Activated T-cell treated with anti-CD3 and anti-CD28 coated beads, Interleukin-2, amount 50 U/mL, for 4 hours (primary cell): Measurements from ENCODE around the gene SELENOW. TPM values are rescaled to one million over a fixed set of nuclear protein-coding genes. Genes with fewer than 3 reads are reported as not detected.

Source experiments
- ATAC-seq, 2 donors: fragments of 200-7000 bp; cut with Tn5 transposase; one replicate each; pipeline ENCODE4 v1.10.0; 2021
- DNase-seq: peaks from one replicate; pipeline ENCODE4 v3.0.0-alpha.2; 2020
- H3K27me3 Mint-ChIP-seq: one replicate; pipeline ENCODE4 v1.8.0; 2021; ENCODE audit warnings: low read depth, mixed read lengths
- H3K36me3 Mint-ChIP-seq: one replicate; pipeline ENCODE4 v1.8.0; 2022; ENCODE audit warnings: mixed read lengths; ENCODE audit not compliant: insufficient read depth
- H3K4me1 Mint-ChIP-seq: one replicate; pipeline ENCODE4 v1.8.0; 2021; ENCODE audit warnings: low read depth, mixed read lengths
- H3K4me3 Mint-ChIP-seq: one replicate; pipeline ENCODE4 v1.8.0; 2021; ENCODE audit warnings: mild to moderate bottlenecking, moderate library complexity, mixed read lengths
- H3K9me3 Mint-ChIP-seq: one replicate; pipeline ENCODE4 v1.8.0; 2021; ENCODE audit warnings: mixed read lengths
- total RNA-seq, 3 donors: library from RNA; stranded (reverse); gene quantifications; one replicate each; pipeline ENCODE4 v1.2.1, GENCODE V29; 2021

The SELENOW gene
- total RNA-seq, 3 donors from 2014 or later: 57.7 to 68.0 (median 62.5) TPM

- H3K36me3 Mint-ChIP-seq: peaks cover 48% of the 10 kb centered on the region
- ATAC-seq (peak in 1 of 2 donors; percentile 5), DNase-seq (no peak)
- no peak overlapping the region for H3K4me3 Mint-ChIP-seq
- H3K4me1 Mint-ChIP-seq: peaks cover 19% of the 10 kb centered on the region
- no peaks in the 10 kb centered on the region for H3K9me3 Mint-ChIP-seq
- H3K27me3 Mint-ChIP-seq: no peaks in the 10 kb centered on the region
Observed at GRCh38 chr19:47752440-47753211, 25.9 kb upstream of the SELENOW start.

- H3K36me3 Mint-ChIP-seq: peaks cover 47% of the 10 kb centered on the region
- ATAC-seq: peak in 1 of 2 donors; percentile 6
Observed at GRCh38 chr19:47754206-47755064, 24.1 kb upstream of the SELENOW start.

GRCh38 chr19:47755065-47755761, 23.3 kb upstream of the SELENOW start:
- ATAC-seq: no peak
- no peak overlapping the region for H3K4me3 Mint-ChIP-seq
- H3K36me3 Mint-ChIP-seq: peaks cover 45% of the 10 kb centered on the region
- H3K27me3 Mint-ChIP-seq: no peaks in the 10 kb centered on the region
- no peak for DNase-seq
- H3K4me1 Mint-ChIP-seq: peaks cover 2% of the 10 kb centered on the region
- H3K9me3 Mint-ChIP-seq: no peaks in the 10 kb centered on the region

More at GRCh38 chr19:47754206-47755064, 24.1 kb upstream of the SELENOW start:
- no peak for DNase-seq
- H3K27me3 Mint-ChIP-seq: no peaks in the 10 kb centered on the region
- no peak overlapping the region for H3K4me3 Mint-ChIP-seq
- peaks cover 4% of the 10 kb centered on the region for H3K4me1 Mint-ChIP-seq
- H3K9me3 Mint-ChIP-seq: no peaks in the 10 kb centered on the region

GRCh38 chr19:47755762-47756626, 22.5 kb upstream of the SELENOW start:
- Mint-ChIP-seq H3K4me1 (peaks cover 2% of the 10 kb centered on the region), H3K4me3 (no peak overlapping the region), H3K9me3 (no peaks in the 10 kb centered on the region), H3K27me3 (no peaks in the 10 kb centered on the region), H3K36me3 (peaks cover 42% of the 10 kb centered on the region)
- no peak for ATAC-seq
- no peak for DNase-seq

- ATAC-seq (no peak), DNase-seq (no peak)
- Mint-ChIP-seq H3K36me3 (peaks cover 42% of the 10 kb centered on the region), H3K4me1 (peaks cover 2% of the 10 kb centered on the region), H3K4me3 (no peak overlapping the region), H3K27me3 (no peaks in the 10 kb centered on the region), H3K9me3 (no peaks in the 10 kb centered on the region)
Observed at GRCh38 chr19:47756627-47756929, 21.9 kb upstream of the SELENOW start.

GRCh38 chr19:47756953-47757608, 21.4 kb upstream of the SELENOW start:
- H3K27me3 Mint-ChIP-seq: no peaks in the 10 kb centered on the region
- H3K36me3 Mint-ChIP-seq: peaks cover 41% of the 10 kb centered on the region
- peaks cover 2% of the 10 kb centered on the region for H3K4me1 Mint-ChIP-seq
- no peak overlapping the region for H3K4me3 Mint-ChIP-seq
- DNase-seq (no peak), ATAC-seq (no peak)
- no peaks in the 10 kb centered on the region for H3K9me3 Mint-ChIP-seq

GRCh38 chr19:47757617-47758442, 20.7 kb upstream of the SELENOW start:
- Mint-ChIP-seq H3K4me1 (no peaks in the 10 kb centered on the region), H3K27me3 (no peaks in the 10 kb centered on the region), H3K36me3 (peaks cover 36% of the 10 kb centered on the region), H3K4me3 (no peak overlapping the region), H3K9me3 (no peaks in the 10 kb centered on the region)
- ATAC-seq (no peak), DNase-seq (no peak)

GRCh38 chr19:47758443-47758804, 20.1 kb upstream of the SELENOW start:
- Mint-ChIP-seq H3K27me3 (no peaks in the 10 kb centered on the region), H3K4me1 (no peaks in the 10 kb centered on the region), H3K4me3 (no peak overlapping the region), H3K9me3 (no peaks in the 10 kb centered on the region), H3K36me3 (peaks cover 30% of the 10 kb centered on the region)
- DNase-seq: no peak
- no peak for ATAC-seq

DNA sequence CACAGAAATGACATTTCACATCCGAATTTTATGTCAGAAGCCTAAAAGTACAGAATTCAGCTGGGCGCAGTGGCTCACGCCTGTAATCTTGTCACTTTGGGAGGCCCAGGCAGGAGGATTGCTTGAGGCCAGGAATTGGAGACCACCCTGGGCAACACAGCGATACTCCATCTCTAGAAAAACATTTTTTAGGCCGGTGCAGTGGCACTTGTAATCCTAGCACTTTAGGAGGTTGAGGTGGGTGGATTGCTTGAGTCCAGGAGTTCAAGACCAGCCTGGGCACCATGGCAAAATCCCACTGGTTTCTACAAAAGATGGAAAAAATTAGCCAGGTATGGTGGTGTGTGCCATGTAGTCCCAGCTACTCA, 17.9 kb upstream of the SELENOW start:
- ATAC-seq (no peak), DNase-seq (no peak)
- no peaks in the 10 kb centered on the region for H3K4me1 Mint-ChIP-seq
- H3K4me3 Mint-ChIP-seq: no peak overlapping the region
- H3K36me3 Mint-ChIP-seq: peaks cover 19% of the 10 kb centered on the region
- H3K9me3 Mint-ChIP-seq: no peaks in the 10 kb centered on the region
- H3K27me3 Mint-ChIP-seq: no peaks in the 10 kb centered on the region

DNA sequence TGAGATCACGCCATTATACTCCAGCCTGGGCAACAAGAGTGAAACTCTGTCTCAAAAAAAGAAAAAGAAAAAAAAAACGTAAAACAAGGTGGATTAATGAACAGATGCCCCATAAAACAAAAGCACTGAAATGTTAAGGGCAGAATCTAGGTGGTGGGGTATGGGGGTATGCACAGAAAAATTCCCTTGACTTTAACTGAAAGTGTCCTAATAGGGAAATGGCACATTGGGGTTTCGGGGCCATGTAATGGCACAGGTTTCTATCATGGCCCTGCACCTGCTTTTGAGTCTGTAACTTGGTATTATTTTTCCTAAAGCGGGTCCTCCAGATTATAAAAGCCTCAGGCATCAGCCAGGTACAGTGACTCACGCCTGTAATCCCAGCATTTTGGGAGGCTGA, 16.9 kb upstream of the SELENOW start:
- peaks cover 14% of the 10 kb centered on the region for H3K36me3 Mint-ChIP-seq
- no peak for DNase-seq
- no peak for ATAC-seq
- H3K27me3 Mint-ChIP-seq: no peaks in the 10 kb centered on the region
- no peak overlapping the region for H3K4me3 Mint-ChIP-seq
- H3K4me1 Mint-ChIP-seq: no peaks in the 10 kb centered on the region
- no peaks in the 10 kb centered on the region for H3K9me3 Mint-ChIP-seq

DNA sequence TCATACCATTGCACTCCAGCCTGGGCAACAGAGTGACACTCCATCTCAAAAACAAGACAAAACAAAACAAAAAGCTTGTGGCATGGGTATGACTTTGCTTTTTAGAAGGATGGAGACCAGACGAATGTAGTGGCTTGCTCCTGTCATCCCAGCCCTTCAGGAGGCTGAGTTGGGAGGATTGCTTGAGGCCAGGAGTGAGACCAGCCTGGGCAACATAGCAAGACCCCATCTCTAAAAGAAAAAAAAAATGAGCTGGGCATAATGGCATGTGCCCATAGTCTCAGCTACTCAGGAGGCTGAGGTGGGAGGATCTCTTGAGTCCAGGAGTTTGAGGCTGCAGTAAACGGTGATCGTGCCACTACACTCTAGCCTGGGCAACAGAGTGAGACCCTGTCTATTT, 16.4 kb upstream of the SELENOW start:
- no peak for ATAC-seq
- Mint-ChIP-seq H3K9me3 (no peaks in the 10 kb centered on the region), H3K4me1 (no peaks in the 10 kb centered on the region), H3K36me3 (peaks cover 11% of the 10 kb centered on the region), H3K27me3 (no peaks in the 10 kb centered on the region), H3K4me3 (no peak overlapping the region)
- no peak for DNase-seq

- no peak overlapping the region for H3K4me3 Mint-ChIP-seq
- no peak for ATAC-seq
- H3K36me3 Mint-ChIP-seq: peaks cover 9% of the 10 kb centered on the region
Observed at GRCh38 chr19:47762615-47763308, 15.7 kb upstream of the SELENOW start.

More at GRCh38 chr19:47762615-47763308, 15.7 kb upstream of the SELENOW start:
- no peak for DNase-seq
- Mint-ChIP-seq H3K9me3 (no peaks in the 10 kb centered on the region), H3K27me3 (no peaks in the 10 kb centered on the region), H3K4me1 (no peaks in the 10 kb centered on the region)
